NK-92 (cell line): ENCODE results near the gene CLEC2D.
"Not testable (repeated sequence)": the region's sequence is repeated elsewhere in the genome, so short reads cannot be mapped to it uniquely, and the experiment has no call there.

Experiments used
- DNase-seq: peaks from one replicate; lab custom pipeline; 2025; ENCODE audit not compliant: unreplicated experiment; lab: John Stamatoyannopoulos, UW

CLEC2D gene

GRCh38 chr12:9725213-9725870, 55.8 kb downstream of the CLEC2D start:
- DNase-seq = no peak

GRCh38 chr12:9727813-9728212, 58.3 kb downstream of the CLEC2D start:
- no peak for DNase-seq

GRCh38 chr12:9729082-9729481, 59.6 kb downstream of the CLEC2D start:
- no peak for DNase-seq

- DNase-seq = no peak
These were observed 60.5 kb downstream of the CLEC2D start for GRCh38 chr12:9730011-9730410.

- DNase-seq = no peak
These were observed 61.1 kb downstream of the CLEC2D start for GRCh38 chr12:9730591-9730990.

GRCh38 chr12:9731393-9731792, 61.9 kb downstream of the CLEC2D start:
- no peak for DNase-seq

- DNase-seq = no peak
These were observed 62.3 kb downstream of the CLEC2D start for GRCh38 chr12:9731797-9732196.

GRCh38 chr12:9732921-9733461, 63.5 kb downstream of the CLEC2D start, which contains the start of gene CLECL1:
Gene CLECL1 (minus strand): TSS chr12:9733097.
- no peak for DNase-seq

GRCh38 chr12:9735601-9736000, 66.1 kb downstream of the CLEC2D start:
- no peak for DNase-seq

GRCh38 chr12:9736936-9737705, 67.6 kb downstream of the CLEC2D start:
- no peak for DNase-seq

- not testable (repeated sequence) for DNase-seq
These were observed 69.4 kb downstream of the CLEC2D start for GRCh38 chr12:9738905-9739304.

GRCh38 chr12:9739404-9740105, 70.0 kb downstream of the CLEC2D start:
- not testable (repeated sequence) for DNase-seq

- DNase-seq = no peak
These were observed 70.7 kb downstream of the CLEC2D start for GRCh38 chr12:9740106-9740750.

- DNase-seq = no peak
These were observed 72.2 kb downstream of the CLEC2D start for GRCh38 chr12:9741726-9742125.

GRCh38 chr12:9742661-9743060, 73.1 kb downstream of the CLEC2D start:
- DNase-seq = no peak

GRCh38 chr12:9745199-9745598, 75.7 kb downstream of the CLEC2D start:
- DNase-seq = no peak
